GM19324 (cell line): ENCODE results near the gene NDC1.

ENCODE experiments used
- ATAC-seq: cut with Tn5 transposase; IDR thresholded peaks from one replicate; pipeline ENCODE4 v1.9.1; 2021; ENCODE audit warnings: mild to moderate bottlenecking, moderate library complexity; ENCODE audit not compliant: unreplicated experiment, low FRiP score

NDC1 gene

GRCh38 chr1:53733975-53734649 lies 104.0 kb downstream of the NDC1 start:
- ATAC-seq, result no peak

- ATAC-seq, result no peak
These were observed 104.6 kb downstream of the NDC1 start for GRCh38 chr1:53733447-53733931.

- ATAC-seq, result no peak
These were observed 105.2 kb downstream of the NDC1 start for GRCh38 chr1:53732912-53733317.

- ATAC-seq, result no peak
These were observed 105.7 kb downstream of the NDC1 start for GRCh38 chr1:53732409-53732808.

- no peak for ATAC-seq
These were observed 106.3 kb downstream of the NDC1 start for GRCh38 chr1:53731779-53732305.

GRCh38 chr1:53731043-53731600 lies 107.0 kb downstream of the NDC1 start:
- ATAC-seq, result no peak

GRCh38 chr1:53730224-53730865 lies 107.8 kb downstream of the NDC1 start:
- no peak for ATAC-seq

- ATAC-seq, result no peak
These were observed 108.5 kb downstream of the NDC1 start for GRCh38 chr1:53729456-53730223.

- no peak for ATAC-seq
These were observed 109.2 kb downstream of the NDC1 start for GRCh38 chr1:53728702-53729455.

GRCh38 chr1:53728196-53728595 lies 109.9 kb downstream of the NDC1 start:
- no peak for ATAC-seq

GRCh38 chr1:53727461-53728092 lies 110.5 kb downstream of the NDC1 start:
- no peak for ATAC-seq

- no peak for ATAC-seq
These were observed 112.0 kb downstream of the NDC1 start for GRCh38 chr1:53726009-53726600.

- no peak for ATAC-seq
These were observed 112.8 kb downstream of the NDC1 start for GRCh38 chr1:53725238-53725689.

GRCh38 chr1:53722025-53722424 lies 116.1 kb downstream of the NDC1 start:
- no peak for ATAC-seq

GRCh38 chr1:53721088-53721487 lies 117.0 kb downstream of the NDC1 start:
- no peak for ATAC-seq

- no peak for ATAC-seq
These were observed 118.6 kb downstream of the NDC1 start for GRCh38 chr1:53719469-53719868.

GRCh38 chr1:53718443-53718842 lies 119.7 kb downstream of the NDC1 start:
- no peak for ATAC-seq

- ATAC-seq, result no peak
These were observed 120.9 kb downstream of the NDC1 start for GRCh38 chr1:53717025-53717804.
